NT2/D1 (cell line): Measurements from ENCODE around the gene FAM47E.

Experiments used
- SUZ12 ChIP-seq: IDR thresholded peaks from 2 replicates; pipeline ENCODE4 v1.6.1; 2011; ENCODE audit not compliant: insufficient read length, insufficient read depth; ENCODE audit errors: extremely low read depth
- ZNF274 ChIP-seq: IDR thresholded peaks from 2 replicates; pipeline ENCODE4 v1.6.1; 2011; ENCODE audit warnings: mild to moderate bottlenecking, low read depth, low read length

DNA sequence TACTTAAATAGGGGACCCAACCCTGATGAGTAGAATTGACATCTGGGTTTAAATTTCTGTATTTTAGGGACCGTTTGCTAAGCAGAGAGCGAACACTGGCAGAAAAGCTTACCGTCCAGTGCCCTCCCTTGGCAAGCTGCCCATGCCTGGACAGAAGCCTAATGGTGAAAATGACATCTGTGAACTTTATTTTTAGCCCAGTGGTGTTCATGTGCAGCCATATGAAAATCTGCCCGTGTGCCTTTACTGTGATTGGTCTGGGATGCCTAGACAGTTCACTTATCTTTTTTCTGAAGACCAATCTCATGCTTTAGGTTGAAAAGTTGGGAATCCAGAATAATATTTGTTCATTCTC is 56.1 kb downstream of the FAM47E start:
- TF ChIP-seq SUZ12 = no peak
- no peak for TF ChIP-seq ZNF274
